Femur (tissue), 1 donor: ENCODE data around the gene GPR183.
A peak's percentile ranks its signal among the peaks of the same experiment; 100 is the strongest.

Experiments
- DNase-seq: peaks from one replicate; pipeline ENCODE4 v3.0.0-alpha.2; 2017

GPR183 gene

GRCh38 chr13:99290894-99291293, 16.3 kb downstream of the GPR183 start:
- DNase-seq = no peak

DNA sequence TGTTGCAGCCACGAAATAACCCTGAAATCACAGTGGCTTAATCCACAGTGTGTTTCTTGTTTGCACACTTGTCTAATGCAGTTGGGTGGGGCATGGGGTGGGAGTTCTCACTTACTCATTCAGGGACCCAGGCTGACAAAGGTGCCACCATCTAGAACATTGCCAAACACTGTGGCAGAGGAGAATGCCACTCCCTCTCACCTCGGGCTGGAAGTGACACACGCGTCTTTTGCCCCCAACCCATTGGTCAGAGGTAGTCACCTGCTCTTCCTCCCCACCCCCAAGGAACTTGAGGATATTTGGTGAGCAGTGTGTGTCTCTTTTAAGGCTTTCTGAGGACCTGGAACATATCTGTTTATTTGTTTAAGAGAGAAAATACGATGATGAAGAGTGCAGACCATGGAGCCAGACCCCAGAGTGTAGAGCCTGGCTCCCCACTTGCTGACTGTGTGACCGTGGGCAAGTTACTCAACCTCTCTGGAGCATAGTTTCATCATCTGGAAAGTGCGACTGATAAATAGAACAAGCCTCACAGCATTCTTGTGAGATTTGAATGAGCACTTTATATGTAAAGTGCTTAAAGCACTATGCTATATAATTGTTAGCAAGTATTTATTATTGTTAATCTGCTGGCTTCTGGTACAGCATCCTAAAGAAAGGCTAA, 17.4 kb downstream of the GPR183 start:
- no peak for DNase-seq

- DNase-seq = no peak
Observed at GRCh38 chr13:99289271-99289670, 17.9 kb downstream of the GPR183 start.

DNA sequence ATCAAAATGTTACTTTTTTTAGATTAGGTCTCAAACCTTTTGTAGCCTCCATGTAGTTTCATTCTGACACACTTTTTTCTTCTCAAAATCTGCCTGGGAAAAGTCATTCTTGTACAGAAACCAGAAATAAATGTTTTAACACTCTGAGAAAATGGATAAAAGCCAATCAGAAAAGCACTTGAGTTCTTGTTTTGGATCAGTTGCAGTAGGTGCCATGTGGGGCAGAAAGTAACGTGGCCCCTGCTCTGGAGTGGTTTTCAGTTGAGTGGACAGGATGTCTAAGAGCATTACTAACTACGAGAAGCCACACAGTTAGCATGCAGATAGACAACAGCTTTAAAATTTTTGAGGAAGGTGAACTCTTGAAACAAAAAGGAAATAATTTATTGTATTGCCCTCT, 19.1 kb downstream of the GPR183 start:
- no peak for DNase-seq

DNA sequence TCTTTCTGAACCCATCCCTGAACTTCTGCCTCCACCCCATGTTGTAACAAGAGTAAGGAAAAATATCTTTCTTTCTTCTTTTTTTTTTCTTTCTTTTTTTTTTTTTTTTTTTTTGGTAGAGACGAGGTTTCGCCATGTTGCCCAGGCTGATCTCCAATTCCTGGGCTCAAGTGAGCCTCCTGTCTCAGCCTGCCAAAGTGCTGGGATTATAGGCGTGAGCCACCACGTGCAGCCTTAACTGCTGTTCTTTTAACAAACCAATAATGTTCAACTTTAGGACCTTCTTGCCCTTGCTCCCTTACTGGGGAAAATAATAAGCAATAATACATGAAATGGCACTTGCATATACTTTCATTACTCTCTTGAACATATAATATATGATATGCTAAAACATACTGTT, 19.6 kb downstream of the GPR183 start:
- no peak for DNase-seq

- DNase-seq = no peak
Observed at GRCh38 chr13:99285432-99286182, 21.6 kb downstream of the GPR183 start.

DNA sequence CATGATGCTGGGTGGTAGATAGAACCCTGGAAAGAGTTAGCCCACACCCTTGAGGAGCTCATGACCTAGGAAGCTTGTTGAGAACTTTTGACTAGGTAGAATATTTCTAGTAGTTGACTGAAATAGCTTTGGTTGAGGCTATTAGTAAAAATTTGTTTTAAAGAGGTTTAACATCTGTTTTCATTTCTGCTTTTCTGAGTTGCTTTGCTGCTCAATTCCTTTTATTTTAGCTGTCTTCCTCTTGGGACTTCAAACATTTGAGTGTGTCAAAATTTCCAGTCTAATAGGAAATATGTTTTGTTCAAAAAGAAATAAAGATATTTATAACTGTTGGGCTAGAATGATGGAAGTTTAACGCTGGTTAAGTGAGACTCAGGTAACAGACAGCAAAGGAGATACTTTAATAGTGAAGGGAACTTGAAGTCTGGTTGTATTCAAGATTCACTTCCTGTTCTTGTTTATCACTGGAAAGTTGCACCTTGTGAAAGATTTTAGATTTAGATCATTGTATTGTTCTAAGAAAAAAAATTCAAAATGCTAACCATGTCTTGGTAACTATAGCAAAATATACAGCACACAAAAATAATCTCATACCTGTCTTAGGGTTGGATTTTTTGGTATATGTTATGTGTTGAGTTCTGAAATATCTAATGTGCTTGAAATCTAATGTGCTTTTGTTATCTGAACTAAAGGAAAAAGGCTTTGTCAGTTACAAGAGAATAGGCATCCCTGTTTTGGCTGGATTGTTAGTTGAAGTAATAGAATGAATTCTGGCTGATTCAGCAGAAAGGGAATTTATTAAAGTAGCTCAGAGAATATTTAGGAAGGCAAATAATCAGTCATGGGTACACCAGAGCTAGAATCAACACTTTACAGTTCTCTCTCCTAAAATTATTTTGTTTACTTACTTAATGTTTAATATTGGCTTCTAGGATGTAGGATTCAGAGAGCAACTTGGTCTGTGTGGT, 24.7 kb downstream of the GPR183 start:
- DNase-seq = no peak

- DNase-seq = peak; percentile 61
Observed at GRCh38 chr13:99281811-99282263, 25.4 kb downstream of the GPR183 start.

GRCh38 chr13:99280166-99280565, 27.0 kb downstream of the GPR183 start:
- DNase-seq = no peak

DNA sequence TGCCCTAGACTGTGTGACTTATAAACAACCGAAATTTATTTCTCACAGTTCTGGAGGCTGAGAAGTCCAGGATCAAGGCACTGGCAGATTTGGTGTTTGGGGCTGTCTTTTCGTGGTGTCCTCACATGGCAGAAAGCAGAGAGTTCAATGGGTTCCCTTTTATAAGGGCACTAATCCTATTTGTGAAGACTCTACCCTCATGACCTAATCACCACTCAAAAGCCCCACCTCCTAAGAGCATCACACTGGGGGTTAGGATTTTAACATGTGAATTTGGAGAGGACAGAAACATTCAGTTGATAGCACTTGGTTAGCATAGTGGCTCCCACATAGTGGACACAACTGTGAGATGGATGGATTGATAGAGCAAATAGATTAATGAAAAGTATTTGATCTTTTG, 27.6 kb downstream of the GPR183 start:
- no peak for DNase-seq

DNA sequence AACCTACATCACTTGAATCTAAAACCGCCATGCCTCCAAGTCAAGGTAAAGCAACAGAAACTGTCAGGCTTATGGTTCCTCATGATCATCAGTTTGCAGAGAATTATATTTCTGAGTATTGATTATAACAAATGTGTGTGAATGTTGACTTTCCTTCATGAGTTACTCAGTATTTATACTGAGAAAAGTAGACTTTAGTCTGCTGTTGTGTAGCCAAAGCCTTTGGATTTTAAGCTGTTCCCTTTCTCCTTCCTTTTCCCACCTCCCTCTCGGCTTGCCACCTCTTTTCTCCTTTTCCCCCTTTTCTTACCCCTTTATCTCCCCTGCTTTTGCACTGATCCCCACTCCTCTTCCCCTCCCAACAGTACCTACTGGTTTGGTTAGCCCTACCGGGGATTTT, 28.4 kb downstream of the GPR183 start:
- no peak for DNase-seq

DNA sequence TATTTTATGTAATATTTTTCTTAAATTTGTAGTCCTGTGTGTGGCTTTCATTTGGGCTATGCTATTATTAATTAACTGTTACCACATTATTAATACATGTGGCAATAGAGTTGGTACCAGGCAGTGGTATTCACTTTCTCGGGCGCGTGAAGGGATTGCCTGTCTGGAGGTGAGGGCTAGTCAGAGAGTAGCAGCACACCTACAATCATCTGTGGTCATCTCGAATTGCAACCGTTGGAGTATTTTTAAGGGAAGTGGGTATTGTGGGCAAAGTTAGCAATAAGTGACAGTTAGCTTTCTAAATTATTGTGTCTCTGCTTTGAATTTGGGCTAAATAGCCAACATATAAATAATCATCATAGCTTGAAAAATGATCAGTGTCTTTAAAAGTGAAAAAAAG, 29.0 kb downstream of the GPR183 start:
- no peak for DNase-seq

- DNase-seq = no peak
Observed at GRCh38 chr13:99277629-99278028, 29.6 kb downstream of the GPR183 start.

DNA sequence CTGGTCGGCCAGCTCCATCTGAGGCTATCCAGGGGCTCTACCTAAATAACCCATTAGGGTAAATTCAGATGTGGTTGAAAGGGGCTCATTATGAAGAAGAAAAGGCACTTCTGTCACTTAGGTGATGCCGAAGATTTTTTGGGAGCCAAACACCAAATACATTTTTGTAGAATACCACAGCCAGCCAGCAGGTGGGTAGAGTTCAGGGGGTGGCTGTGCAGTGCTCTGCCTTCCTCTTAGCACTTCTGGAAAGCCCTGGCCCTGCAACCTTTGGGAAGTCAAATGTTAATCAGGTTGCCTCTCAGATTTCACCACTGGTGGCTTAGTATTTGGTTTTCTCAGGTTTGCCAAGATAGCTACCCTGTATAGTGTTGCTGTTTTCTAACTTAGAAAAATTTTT, 30.5 kb downstream of the GPR183 start:
- no peak for DNase-seq

- DNase-seq = peak; percentile 70
Observed at GRCh38 chr13:99275093-99275469, 32.1 kb downstream of the GPR183 start.

GRCh38 chr13:99273128-99273527, 34.1 kb downstream of the GPR183 start:
- DNase-seq = no peak

DNA sequence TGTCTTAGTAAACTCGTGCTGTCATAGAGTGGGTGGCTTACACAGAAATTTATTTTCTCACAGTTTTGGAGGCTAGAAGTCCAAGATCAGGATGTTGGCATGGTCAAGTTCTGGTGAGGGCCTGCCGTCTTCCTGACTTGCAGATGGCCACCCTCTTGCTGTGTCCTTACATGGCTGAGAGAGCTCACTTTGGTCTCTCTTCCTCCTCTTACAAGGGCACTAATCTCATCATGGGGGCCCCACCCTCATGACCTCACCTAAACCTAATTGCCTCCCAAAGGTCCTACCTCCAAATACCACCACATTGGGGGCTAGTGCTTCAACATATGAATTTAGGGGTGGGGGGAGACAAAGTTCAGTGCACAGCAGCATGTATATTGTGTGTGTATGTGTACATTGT, 34.7 kb downstream of the GPR183 start:
- DNase-seq = no peak

- no peak for DNase-seq
Observed at GRCh38 chr13:99271249-99271648, 36.0 kb downstream of the GPR183 start.

DNA sequence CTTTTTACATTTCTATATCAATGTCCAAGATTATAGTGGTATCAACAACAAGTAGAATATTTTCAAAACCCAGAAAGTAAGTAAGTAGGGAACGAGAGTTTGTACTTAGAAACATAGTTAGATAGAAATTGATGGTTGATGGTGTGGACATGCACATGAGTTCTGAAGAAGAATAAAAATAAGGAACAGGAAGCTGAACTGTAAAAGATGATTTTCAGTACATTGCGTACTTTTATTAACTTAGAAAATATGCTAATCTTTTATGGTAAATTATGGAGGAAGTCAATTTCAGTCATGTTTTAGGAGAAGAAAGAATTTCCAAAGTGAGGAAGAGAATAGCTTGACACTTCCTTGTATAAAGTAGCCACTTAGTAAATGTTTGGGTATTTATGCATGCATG, 36.7 kb downstream of the GPR183 start:
- no peak for DNase-seq

GRCh38 chr13:99269627-99270241, 37.5 kb downstream of the GPR183 start:
- DNase-seq = no peak

GRCh38 chr13:99268822-99269221, 38.4 kb downstream of the GPR183 start:
- no peak for DNase-seq

DNA sequence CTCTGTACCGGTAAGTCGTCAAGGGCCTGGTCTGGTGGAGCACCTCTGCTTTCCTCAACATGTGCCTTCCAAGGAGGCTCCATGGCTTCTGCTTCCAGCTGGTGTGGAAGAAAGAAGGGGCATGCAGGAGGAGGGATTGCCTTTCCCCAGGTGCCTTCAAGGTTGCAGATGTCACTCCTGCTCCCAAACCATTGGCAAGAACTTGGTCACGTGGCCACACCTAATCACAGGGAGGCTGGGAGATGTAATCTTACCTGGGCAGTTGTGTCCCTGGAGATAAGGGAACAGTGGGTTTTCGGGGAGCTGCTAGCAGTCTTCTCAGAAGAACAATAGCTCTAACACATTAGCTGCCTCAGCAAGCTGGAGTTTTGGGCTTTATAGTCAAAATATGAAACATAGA, 39.3 kb downstream of the GPR183 start:
- DNase-seq = no peak

DNA sequence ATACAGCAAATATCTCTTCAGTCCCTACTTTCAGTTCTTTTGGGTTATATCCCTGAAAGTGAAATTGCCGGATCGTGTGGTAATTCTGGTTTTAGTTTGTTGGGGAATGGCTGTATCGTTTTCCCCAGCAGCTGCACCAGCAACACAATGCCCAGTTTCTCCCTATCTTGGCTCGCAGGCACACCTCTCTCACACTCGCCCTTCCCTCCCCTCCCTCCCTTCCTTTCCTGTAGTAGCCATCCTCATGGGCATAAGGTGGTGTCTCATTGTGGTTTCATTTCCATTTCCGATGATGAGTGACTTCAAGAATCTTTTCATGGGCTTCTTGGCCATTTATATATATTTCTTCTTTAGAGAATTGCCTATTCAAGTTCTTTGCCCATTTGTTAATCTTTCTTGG, 40.4 kb downstream of the GPR183 start:
- DNase-seq = no peak
